ENCODE results near the gene IGSF22.

DNA sequence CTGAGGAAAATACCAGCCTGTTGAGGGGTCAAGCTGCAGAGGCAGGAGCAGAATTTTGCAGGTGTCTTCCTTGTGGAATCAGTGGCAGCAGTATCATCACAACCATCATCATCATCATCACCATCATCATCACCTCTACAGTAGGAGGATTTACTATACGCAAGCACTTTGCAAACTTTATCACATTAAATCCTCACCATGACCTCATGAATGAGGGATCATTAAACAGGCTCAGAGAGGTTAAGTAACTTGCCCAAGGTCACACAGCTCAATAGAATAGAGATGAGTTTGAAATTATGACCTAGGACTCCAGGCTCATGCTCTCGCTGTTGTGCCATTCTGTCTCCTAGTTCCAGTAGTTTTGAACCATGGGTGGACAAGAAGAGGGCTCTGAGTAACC is 40.0 kb upstream of the IGSF22 start:
- TF ChIP-seq, protein P1, sequence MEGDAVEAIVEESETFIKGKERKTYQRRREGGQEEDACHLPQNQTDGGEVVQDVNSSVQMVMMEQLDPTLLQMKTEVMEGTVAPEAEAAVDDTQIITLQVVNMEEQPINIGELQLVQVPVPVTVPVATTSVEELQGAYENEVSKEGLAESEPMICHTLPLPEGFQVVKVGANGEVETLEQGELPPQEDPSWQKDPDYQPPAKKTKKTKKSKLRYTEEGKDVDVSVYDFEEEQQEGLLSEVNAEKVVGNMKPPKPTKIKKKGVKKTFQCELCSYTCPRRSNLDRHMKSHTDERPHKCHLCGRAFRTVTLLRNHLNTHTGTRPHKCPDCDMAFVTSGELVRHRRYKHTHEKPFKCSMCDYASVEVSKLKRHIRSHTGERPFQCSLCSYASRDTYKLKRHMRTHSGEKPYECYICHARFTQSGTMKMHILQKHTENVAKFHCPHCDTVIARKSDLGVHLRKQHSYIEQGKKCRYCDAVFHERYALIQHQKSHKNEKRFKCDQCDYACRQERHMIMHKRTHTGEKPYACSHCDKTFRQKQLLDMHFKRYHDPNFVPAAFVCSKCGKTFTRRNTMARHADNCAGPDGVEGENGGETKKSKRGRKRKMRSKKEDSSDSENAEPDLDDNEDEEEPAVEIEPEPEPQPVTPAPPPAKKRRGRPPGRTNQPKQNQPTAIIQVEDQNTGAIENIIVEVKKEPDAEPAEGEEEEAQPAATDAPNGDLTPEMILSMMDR (IDR thresholded peaks at IDR 0.05), result no peak
- TF ChIP-seq, protein P2, sequence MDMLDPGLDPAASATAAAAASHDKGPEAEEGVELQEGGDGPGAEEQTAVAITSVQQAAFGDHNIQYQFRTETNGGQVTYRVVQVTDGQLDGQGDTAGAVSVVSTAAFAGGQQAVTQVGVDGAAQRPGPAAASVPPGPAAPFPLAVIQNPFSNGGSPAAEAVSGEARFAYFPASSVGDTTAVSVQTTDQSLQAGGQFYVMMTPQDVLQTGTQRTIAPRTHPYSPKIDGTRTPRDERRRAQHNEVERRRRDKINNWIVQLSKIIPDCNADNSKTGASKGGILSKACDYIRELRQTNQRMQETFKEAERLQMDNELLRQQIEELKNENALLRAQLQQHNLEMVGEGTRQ (CRISPR knock-in tag; IDR thresholded peaks at IDR 0.05), result no peak
- TF ChIP-seq ZNF396 (CRISPR knock-in tag; IDR thresholded peaks at IDR 0.05; ENCODE audit: borderline replicate concordance) (no peak), EMX1 (CRISPR knock-in tag; IDR thresholded peaks at IDR 0.05) (no peak), ETV6 (CRISPR knock-in tag; IDR thresholded peaks at IDR 0.05) (no peak)
- TF ChIP-seq, protein P3, sequence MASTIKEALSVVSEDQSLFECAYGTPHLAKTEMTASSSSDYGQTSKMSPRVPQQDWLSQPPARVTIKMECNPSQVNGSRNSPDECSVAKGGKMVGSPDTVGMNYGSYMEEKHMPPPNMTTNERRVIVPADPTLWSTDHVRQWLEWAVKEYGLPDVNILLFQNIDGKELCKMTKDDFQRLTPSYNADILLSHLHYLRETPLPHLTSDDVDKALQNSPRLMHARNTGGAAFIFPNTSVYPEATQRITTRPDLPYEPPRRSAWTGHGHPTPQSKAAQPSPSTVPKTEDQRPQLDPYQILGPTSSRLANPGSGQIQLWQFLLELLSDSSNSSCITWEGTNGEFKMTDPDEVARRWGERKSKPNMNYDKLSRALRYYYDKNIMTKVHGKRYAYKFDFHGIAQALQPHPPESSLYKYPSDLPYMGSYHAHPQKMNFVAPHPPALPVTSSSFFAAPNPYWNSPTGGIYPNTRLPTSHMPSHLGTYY (CRISPR knock-in tag; IDR thresholded peaks at IDR 0.05), result no peak
